ENCODE data around the gene CCDC136.

Gene CCDC136

DNA sequence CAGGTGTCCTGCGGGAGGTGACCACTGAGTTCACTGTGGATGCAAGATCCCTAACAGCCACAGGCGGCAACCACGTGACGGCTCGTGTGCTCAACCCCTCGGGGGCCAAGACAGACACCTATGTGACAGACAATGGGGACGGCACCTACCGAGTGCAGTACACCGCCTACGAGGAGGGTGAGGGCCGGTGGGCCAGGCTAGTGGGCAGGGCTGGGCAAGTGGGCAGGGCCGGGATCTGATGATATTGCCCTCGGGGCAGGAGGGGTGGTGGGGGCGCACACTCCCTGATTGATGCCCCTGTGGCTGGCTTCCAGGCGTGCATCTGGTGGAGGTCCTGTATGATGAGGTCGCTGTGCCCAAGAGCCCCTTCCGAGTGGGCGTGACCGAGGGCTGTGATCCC lies 54.2 kb downstream of the CCDC136 start:
- FAIRE-seq = no peak
- TF ChIP-seq, protein P1, sequence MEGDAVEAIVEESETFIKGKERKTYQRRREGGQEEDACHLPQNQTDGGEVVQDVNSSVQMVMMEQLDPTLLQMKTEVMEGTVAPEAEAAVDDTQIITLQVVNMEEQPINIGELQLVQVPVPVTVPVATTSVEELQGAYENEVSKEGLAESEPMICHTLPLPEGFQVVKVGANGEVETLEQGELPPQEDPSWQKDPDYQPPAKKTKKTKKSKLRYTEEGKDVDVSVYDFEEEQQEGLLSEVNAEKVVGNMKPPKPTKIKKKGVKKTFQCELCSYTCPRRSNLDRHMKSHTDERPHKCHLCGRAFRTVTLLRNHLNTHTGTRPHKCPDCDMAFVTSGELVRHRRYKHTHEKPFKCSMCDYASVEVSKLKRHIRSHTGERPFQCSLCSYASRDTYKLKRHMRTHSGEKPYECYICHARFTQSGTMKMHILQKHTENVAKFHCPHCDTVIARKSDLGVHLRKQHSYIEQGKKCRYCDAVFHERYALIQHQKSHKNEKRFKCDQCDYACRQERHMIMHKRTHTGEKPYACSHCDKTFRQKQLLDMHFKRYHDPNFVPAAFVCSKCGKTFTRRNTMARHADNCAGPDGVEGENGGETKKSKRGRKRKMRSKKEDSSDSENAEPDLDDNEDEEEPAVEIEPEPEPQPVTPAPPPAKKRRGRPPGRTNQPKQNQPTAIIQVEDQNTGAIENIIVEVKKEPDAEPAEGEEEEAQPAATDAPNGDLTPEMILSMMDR (IDR thresholded peaks at IDR 0.05; ENCODE audit: insufficient read depth, missing control alignments) = no peak
- DNase-seq (ENCODE audit: insufficient read length, low spot score) = no peak

DNA sequence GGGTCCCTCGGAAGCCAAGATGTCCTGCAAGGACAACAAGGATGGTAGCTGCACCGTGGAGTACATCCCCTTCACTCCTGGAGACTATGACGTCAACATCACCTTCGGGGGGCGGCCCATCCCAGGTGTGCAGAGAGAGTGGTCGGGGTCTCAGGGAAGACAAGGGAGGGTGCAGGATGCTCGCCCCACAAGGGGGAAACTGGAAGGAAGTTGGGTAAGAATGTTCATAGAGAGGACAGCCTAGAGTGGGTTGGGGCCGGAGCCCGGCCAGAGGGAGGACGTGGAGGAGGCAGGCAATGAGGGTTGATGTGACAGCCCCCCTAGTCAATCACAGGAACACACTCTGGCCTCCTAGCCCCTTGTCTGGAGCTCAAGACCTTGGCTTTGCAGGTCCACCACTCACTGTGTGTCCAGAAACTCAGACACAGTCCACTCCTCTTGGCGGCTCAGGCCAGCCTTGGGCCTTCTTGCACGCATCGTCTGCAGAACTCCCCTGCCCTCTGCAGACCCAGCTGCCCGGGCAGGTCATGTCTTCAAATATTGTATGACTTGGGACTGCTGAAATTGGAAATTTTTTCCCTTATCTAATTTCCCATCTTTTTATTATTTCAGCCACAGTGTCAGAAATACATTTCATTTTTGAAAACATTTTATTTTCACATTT lies 55.1 kb downstream of the CCDC136 start:
- no peak for DNase-seq (ENCODE audit: insufficient read length, low spot score)
- FAIRE-seq = no peak

DNA sequence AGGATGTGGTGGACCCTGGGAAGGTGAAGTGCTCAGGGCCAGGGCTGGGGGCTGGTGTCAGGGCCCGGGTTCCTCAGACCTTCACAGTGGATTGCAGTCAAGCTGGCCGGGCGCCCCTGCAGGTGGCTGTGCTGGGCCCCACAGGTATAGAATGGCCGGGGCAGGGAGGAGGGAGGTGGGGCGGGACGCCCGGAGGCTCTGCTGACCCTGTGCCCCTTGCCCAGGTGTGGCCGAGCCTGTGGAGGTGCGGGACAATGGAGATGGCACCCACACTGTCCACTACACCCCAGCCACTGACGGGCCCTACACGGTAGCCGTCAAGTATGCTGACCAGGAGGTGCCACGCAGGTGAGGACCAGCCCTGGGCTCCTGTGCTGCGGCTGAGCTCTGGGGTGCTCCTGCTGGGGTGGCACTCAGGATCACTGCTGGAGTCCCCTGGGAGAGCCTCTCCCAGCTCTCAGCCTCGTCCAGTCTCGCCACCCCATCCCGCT lies 56.0 kb downstream of the CCDC136 start:
- DNase-seq (ENCODE audit: insufficient read length, low spot score) (no peak), FAIRE-seq (no peak)
- TF ChIP-seq, protein P1 (IDR thresholded peaks at IDR 0.05; ENCODE audit: insufficient read depth, missing control alignments) = no peak

More for the DNA sequence above, 55.1 kb downstream of the CCDC136 start:
- TF ChIP-seq, protein P1 (IDR thresholded peaks at IDR 0.05; ENCODE audit: insufficient read depth, missing control alignments) = no peak

DNA sequence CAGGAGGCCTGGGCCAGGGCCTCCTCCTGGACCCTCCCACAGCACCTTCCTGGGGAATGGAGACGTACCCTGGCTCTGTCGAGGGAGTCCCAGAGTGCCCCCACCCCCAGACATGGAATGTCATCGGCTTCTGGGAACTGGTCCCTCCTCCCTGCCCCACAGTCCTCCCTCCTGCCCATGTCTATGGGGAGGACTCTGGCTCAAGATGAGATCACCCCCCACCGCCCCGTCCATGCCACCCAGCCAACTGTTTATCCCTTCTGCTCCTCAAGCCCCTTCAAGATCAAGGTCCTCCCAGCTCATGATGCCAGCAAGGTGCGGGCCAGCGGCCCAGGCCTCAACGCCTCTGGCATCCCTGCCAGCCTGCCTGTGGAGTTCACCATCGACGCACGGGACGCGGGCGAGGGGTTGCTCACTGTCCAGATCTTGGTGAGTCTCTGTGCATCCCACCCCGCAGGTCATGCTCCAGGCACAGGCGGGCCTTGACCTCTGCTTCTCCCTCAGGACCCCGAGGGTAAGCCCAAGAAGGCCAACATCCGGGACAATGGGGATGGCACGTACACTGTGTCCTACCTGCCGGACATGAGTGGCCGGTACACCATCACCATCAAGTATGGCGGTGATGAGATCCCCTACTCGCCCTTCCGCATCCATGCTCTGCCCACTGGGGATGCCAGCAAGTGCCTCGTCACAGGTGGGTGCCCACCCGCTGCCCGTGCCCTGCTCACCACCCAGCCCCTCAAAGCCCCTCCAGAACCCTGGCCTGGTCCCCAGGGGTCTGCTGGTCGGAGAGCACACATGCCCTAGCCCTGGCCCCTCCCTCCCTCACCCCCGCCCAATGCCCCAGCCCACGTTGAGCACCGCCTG lies 56.8 kb downstream of the CCDC136 start:
- TF ChIP-seq, protein P1 (IDR thresholded peaks at IDR 0.05; ENCODE audit: insufficient read depth, missing control alignments) = no peak
- DNase-seq (ENCODE audit: insufficient read length, low spot score) = no peak
- no peak for FAIRE-seq

DNA sequence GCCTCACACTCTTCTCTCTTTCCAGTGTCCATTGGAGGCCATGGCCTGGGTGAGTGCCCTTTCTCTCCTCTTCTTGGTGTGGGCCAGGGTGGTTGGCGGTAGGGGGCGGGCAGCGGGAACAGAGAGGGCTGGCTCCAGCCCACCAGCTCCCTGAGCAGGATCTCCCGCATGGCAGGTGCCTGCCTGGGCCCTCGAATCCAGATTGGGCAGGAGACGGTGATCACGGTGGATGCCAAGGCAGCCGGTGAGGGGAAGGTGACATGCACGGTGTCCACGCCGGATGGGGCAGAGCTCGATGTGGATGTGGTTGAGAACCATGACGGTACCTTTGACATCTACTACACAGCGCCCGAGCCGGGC lies 57.4 kb downstream of the CCDC136 start:
- DNase-seq (ENCODE audit: insufficient read length, low spot score) (no peak), FAIRE-seq (no peak)
- TF ChIP-seq, protein P1 (IDR thresholded peaks at IDR 0.05; ENCODE audit: insufficient read depth, missing control alignments) = no peak

DNA sequence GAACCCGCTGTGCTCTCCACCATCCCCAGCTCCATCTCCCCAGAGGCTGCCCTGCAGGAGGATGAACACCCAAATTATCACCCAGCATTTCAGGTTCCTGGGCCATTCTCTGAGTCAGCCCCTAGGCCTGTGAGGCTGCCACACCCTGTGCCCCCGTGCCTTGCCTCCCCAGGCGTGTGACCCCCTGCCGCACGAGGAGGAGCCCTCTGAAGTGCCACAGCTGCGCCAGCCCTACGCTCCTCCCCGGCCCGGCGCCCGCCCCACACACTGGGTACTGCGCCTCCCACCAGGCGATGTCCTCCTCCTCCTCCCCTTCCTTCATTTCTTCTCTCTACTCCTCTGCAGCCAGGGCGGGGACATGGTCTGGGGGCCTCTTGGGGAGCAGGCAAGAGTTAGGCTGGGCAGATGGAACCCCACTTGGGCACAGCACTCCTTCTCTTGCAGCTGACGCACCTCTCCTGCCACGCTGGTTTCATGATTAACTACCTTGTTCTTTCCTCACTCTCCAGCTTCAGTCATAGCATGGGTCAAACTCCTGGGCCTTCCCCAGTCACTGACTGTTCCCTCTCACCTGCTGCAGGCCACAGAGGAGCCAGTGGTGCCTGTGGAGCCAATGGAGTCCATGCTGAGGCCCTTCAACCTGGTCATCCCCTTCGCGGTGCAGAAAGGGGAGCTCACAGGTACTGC lies 58.2 kb downstream of the CCDC136 start:
- TF ChIP-seq, protein P1 (IDR thresholded peaks at IDR 0.05; ENCODE audit: insufficient read depth, missing control alignments) = no peak
- no peak for FAIRE-seq
- DNase-seq (ENCODE audit: insufficient read length, low spot score) = no peak

Data from D721Med (cell line).